GM10266 (cell line): ENCODE results near the gene RTN4RL1.

Experiments used
- DNase-seq: peaks from one replicate; pipeline ENCODE4 v3.0.0; 2012; ENCODE audit errors: extremely low spot score
- TF ChIP-seq, protein P1 (sequence below): IDR thresholded peaks from 2 replicates; pipeline ENCODE4 v1.5.1; 2012; ENCODE audit warnings: mild to moderate bottlenecking, low read depth; ENCODE audit not compliant: control insufficient read depth, insufficient read depth; ENCODE audit errors: missing control alignments

The RTN4RL1 gene

DNA sequence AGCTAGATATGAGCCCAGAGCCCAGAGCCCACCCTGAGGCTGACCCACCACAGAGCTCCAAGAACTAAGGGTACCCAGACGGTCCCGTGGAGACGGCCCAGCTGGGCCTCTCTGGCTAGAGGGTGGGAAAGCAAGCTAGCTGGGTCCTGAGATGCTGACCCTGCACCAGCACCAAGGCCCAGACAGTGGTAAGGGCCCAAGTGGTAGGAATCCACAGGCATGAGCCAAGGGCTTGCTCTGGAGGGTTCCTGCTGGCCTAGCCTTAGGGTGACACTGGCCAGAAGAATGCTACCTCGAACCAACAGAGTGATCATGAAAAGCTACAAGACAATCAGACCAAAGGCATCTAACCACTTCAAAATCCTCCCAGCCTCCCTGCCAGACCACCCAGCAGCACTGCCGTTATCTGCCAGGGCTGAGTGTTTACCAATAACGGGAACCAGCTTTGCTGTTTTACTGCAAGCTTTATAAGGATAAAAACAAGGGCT is 42.9 kb upstream of the RTN4RL1 start:
- TF ChIP-seq, protein P1, sequence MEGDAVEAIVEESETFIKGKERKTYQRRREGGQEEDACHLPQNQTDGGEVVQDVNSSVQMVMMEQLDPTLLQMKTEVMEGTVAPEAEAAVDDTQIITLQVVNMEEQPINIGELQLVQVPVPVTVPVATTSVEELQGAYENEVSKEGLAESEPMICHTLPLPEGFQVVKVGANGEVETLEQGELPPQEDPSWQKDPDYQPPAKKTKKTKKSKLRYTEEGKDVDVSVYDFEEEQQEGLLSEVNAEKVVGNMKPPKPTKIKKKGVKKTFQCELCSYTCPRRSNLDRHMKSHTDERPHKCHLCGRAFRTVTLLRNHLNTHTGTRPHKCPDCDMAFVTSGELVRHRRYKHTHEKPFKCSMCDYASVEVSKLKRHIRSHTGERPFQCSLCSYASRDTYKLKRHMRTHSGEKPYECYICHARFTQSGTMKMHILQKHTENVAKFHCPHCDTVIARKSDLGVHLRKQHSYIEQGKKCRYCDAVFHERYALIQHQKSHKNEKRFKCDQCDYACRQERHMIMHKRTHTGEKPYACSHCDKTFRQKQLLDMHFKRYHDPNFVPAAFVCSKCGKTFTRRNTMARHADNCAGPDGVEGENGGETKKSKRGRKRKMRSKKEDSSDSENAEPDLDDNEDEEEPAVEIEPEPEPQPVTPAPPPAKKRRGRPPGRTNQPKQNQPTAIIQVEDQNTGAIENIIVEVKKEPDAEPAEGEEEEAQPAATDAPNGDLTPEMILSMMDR, result no peak
- no peak for DNase-seq

DNA sequence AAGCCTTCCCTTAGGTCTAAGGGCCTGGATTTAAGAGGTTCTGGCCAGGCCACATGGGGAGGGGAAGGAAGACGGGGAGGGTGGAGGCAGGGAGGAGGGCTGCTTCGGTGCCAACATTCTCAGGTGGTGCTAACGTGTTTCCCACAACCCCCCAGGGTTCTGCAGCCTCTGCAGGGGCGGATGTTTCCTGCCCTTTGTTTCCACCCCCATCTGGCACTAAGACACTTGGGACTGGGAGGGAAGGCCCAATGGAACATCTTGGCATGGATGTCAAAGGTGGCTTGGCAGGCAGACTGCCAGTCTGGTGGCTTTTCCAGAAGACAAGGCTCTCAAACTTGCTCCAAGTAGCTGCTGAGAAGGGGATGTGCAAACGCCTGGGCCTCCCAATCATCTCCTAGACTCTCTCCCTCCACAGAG is 42.5 kb upstream of the RTN4RL1 start:
- no peak for DNase-seq
- TF ChIP-seq, protein P1, result no peak

DNA sequence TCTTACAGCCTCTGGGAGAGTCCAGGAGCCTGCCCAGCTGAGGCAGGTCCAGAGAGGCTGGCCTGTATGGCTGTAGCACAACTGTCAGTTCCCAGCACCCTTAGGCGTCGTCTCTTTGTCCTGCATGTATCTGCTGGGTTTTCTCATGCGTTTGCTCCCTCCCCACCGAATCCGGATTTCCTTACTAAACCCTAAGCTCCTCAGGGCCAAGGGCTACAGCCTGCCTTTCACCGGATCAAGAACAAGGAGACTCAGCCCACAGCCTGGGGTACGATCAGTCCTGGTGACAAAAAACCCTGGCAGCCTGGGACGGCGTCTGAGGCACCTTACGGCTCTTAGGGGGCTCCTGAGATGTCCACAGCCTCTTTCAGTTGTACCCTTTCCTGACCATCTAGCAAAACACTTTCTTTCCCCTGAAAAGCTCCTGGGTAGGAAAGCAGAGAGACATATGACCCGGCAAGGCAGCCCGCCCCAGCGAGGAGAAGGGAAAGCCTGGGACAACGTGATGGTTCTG is 42.0 kb upstream of the RTN4RL1 start:
- DNase-seq, result no peak
- TF ChIP-seq, protein P1, result no peak

DNA sequence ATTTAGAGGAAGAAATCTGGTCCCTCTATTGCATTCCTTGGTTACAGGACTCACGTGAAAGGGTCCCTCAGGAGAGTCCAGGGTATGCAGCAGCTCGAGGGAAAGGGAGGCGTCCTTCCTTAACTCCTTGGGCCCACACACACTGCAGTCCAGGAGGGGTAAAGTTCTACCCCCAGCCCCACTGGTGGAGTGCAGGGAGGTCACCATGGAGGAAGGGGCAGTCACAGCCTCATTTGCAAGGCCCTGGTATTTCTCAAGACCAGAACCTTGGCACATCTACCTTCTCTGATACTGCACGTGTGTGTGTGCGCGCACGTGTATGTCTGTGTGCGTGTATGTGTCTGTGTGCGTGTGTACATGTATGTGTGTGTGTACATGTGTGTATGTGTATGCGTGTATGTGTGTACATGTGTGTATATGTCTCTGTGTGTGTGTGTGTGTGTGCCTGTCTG is 40.8 kb upstream of the RTN4RL1 start:
- DNase-seq, result no peak
- TF ChIP-seq, protein P1, result no peak

DNA sequence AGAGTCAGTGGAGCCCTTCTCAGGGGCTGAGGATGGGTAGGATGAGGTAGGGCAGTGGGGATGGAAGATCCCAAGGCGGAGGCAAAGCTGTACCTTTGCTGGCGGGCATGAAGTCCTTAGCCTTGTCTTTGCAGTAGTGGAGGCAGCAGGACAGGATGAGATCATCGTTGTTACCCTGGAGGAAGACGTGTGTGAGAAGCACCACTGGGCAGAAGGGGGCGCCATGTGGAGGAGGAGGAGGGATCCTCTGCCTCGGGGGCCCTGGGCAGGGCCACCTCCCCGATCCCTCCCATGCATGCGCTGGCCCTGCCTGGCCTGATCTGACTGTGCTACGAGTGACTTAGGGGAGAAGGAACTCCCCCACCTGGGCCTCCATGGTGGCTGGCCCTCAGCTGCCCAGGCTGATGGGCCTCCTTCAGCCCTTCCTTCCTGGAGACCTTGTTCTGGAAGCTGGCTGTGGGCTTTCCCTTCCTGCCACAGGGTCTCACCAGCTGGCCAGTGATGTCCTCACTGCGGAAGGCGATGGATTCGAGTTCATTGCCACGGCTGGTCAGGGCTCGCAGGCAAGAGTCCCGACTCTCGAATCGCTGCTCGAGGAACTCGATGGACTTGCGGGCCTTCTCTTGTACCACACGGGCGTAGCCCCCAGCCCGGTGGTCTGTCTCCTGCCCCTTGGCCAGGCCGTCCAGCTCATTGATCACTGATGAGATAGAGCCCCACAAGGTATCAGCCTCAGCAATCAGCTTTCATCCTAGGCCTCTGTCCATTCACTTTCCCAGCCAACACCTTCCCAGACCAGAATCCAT is 40.0 kb upstream of the RTN4RL1 start:
- TF ChIP-seq, protein P1, result peak; percentile 58
- DNase-seq, result peak; percentile 80

DNA sequence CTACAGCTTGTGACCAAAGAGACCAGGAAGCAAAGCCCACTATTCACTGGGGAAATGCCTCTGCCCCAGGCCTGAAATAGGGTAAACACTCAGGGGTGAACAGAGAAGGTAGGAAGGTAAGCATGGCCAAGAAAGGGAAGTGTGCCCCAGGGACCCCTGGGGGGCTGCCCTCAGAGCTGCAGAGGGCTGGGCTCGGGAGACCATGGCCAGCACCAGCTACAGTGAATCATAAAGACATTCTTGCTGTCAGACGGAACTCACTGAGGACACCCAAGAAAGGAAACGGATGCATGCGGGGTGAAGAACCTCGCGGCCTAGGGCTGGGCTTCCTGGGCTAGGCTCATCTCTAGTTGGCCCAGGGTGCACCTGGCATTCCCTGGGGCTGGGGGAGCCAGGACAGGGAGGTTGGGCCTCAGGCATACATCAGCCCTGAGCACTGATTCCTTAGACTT is 39.4 kb upstream of the RTN4RL1 start:
- no peak for DNase-seq
- TF ChIP-seq, protein P1, result no peak

DNA sequence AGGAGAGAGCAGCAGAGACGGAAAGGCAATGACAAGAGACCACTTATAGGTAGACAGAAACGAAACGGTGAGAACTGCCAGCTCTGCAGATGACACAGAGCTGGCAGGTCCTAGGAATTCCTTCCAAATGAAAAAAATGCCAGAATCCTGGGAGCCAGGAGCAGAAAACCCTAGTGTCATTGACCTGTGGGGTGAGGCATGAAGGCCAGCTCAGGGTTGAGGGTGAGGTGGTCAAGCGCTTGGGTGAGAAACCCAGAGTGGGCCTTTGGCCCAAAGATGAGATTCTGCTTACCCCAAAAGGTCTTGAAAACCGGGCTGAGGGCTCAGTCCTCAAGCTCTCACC is 39.0 kb upstream of the RTN4RL1 start:
- TF ChIP-seq, protein P1, result no peak
- DNase-seq, result no peak
